Neutrophil (primary cell): ENCODE measurements around the gene CYP2C18.

Experiments used
- H3K27ac ChIP-seq: fragments of 200-600 bp; sonication (generic); 2 replicates; pipeline ENCODE4 v1.5.1; 2016; ENCODE audit warnings: mild to moderate bottlenecking, moderate library complexity
- H3K27me3 ChIP-seq: fragments of 200-600 bp; sonication (generic); 2 replicates; pipeline ENCODE4 v1.6.0; 2016; ENCODE audit warnings: mild to moderate bottlenecking
- H3K36me3 ChIP-seq: fragments of 200-600 bp; sonication (generic); 2 replicates; pipeline ENCODE4 v1.5.1; 2017
- H3K4me1 ChIP-seq, 2 experiments: fragments of 200-600 bp in 1 of 2; sonication (generic) in 1 of 2; 1 replicate in 1 of 2; 2 replicates in 1 of 2; pipeline versions ENCODE4 v1.5.1 to v1.6.1; 2013 to 2016; ENCODE audit warnings: low read depth in 1 of 2, low read length in 1 of 2, mild to moderate bottlenecking in 1 of 2, moderate library complexity in 1 of 2; ENCODE audit not compliant: control insufficient read depth in 1 of 2, insufficient read depth in 1 of 2
- H3K4me3 ChIP-seq, 2 experiments: fragments of 200-600 bp in 1 of 2; sonication (generic) in 1 of 2; 1 replicate in 1 of 2; 2 replicates in 1 of 2; pipeline ENCODE4 v1.5.1; 2013 to 2016; ENCODE audit warnings: low read depth in 1 of 2, low read length in 1 of 2, mild to moderate bottlenecking in 1 of 2, moderate library complexity in 1 of 2
- H3K9me3 ChIP-seq: fragments of 200-600 bp; sonication (generic); 2 replicates; pipeline ENCODE4 v1.5.1; 2016
- CTCF ChIP-seq: fragments of 200-600 bp; sonication (generic); IDR thresholded peaks from 2 replicates; pipeline ENCODE4 v1.5.1; 2016; ENCODE audit warnings: antibody characterized with exemption

CYP2C18 gene

GRCh38 chr10:94784256-94784655, 100.7 kb downstream of the CYP2C18 start:
- Histone ChIP-seq H3K27ac (no peak overlapping the region), H3K27me3 (no peaks in the 10 kb centered on the region), H3K4me1 (no peaks in the 10 kb centered on the region), H3K9me3 (no peaks in the 10 kb centered on the region), H3K4me3 (no peak overlapping the region), H3K36me3 (no peaks in the 10 kb centered on the region)
- TF ChIP-seq CTCF, result no peak

DNA sequence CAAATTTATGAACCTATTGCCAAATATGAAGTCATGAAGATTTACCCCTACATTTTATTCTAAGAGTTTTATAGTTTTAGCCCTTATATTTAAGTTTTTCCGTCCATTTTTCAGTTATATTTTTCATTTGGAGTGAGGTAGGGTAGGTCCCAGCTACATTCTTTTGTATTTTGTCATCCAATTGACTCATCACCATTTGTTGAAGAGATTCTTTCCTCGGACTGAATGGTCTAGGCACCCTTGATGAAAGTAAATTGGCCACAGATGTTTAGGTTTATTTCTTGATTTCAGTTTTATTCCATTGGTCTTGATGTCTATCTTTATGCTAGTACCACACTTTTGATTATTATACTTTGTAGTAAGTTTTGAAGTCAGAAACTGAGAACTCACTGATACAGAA, 101.7 kb downstream of the CYP2C18 start:
- H3K27me3 ChIP-seq, result no peaks in the 10 kb centered on the region

More for the DNA sequence above, 101.7 kb downstream of the CYP2C18 start:
- H3K4me1 ChIP-seq, result no peaks in the 10 kb centered on the region
- TF ChIP-seq CTCF, result no peak
- H3K27ac ChIP-seq, result no peak overlapping the region
- H3K36me3 ChIP-seq, result no peaks in the 10 kb centered on the region
- H3K9me3 ChIP-seq, result no peaks in the 10 kb centered on the region
- H3K4me3 ChIP-seq, result no peak overlapping the region
